ENCODE data around the gene GARIN3. TPM values are rescaled to one million over a fixed set of nuclear protein-coding genes. Genes with fewer than 3 reads are reported as not detected.

Gene GARIN3
- total and polyA plus RNA-seq, 2 donors (not counting 1 experiment from before 2014, with no cell fraction given) = not detected

GRCh38 chr5:157116483-157116954 lies 49.5 kb downstream of the GARIN3 start:
- H2AFZ ChIP-seq (ENCODE audit: low read length) = no peak overlapping the region
- no peak overlapping the region for H3K27ac ChIP-seq (ENCODE audit: insufficient read depth, low read length)
- no peaks in the 10 kb centered on the region for H3K27me3 ChIP-seq (ENCODE audit: control insufficient read depth, insufficient read depth, low read length)
- H3K79me2 ChIP-seq (ENCODE audit: control insufficient read depth, insufficient read depth, low read length) = no peaks in the 10 kb centered on the region
- no peak for TF ChIP-seq CTCF (conservative IDR thresholded peaks at IDR 0.05 in 1 of 2, IDR thresholded peaks at IDR 0.05 in 1 of 2; ENCODE audit: low read depth in 1 of 2, low read length in 2 of 2)
- no peak for TF ChIP-seq EZH2 (IDR thresholded peaks at IDR 0.05; ENCODE audit: low read length, missing control alignments)
- H3K4me2 ChIP-seq (ENCODE audit: extremely low read depth, insufficient read depth, low read length) = no peak overlapping the region
- H3K9me3 ChIP-seq (ENCODE audit: control insufficient read depth, insufficient read depth, low read depth, low read length) = no peaks in the 10 kb centered on the region
- H3K36me3 ChIP-seq (ENCODE audit: control insufficient read depth, insufficient read depth, low read length) = no peaks in the 10 kb centered on the region
- H3K4me1 ChIP-seq (ENCODE audit: control insufficient read depth, extremely low read depth, insufficient read depth, low read length) = peaks cover 2% of the 10 kb centered on the region
- DNase-seq (ENCODE audit: low read depth in 2 of 2) = no peak
- no peak overlapping the region for H3K9ac ChIP-seq (ENCODE audit: insufficient read depth, low read length)
- no peak overlapping the region for H3K4me3 ChIP-seq (replicated peaks in 1 of 4; ENCODE audit: control extremely low read depth in 1 of 4, insufficient read depth in 1 of 4, low read depth in 3 of 4, low read length in 4 of 4)
- H4K20me1 ChIP-seq (ENCODE audit: control insufficient read depth, extremely low read depth, insufficient read depth, low read length) = no peaks in the 10 kb centered on the region

DNA sequence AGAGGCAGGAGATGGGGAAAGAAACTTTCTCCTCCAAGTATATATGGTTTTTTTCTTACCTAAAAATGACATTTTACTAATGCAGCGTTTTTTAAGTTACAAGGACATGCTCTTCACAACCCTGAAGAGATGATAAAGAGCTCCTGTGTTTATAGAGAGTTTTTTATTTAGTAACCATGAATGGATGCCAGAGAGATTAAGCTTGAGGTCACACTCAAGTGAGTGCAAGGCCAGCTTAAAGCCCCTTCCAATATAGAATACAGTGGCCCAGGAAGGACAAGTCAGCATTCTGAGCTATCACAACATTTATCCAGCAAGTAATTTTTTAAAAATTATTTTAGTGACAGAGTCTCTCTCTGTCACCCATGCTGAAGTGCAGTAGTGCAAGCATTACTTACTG lies 50.6 kb downstream of the GARIN3 start:
- TF ChIP-seq EZH2 (IDR thresholded peaks at IDR 0.05; ENCODE audit: low read length, missing control alignments) = no peak
- TF ChIP-seq CTCF (conservative IDR thresholded peaks at IDR 0.05 in 1 of 2, IDR thresholded peaks at IDR 0.05 in 1 of 2; ENCODE audit: low read depth in 1 of 2, low read length in 2 of 2) = no peak
- H3K4me2 ChIP-seq (ENCODE audit: extremely low read depth, insufficient read depth, low read length) = no peak overlapping the region

DNA sequence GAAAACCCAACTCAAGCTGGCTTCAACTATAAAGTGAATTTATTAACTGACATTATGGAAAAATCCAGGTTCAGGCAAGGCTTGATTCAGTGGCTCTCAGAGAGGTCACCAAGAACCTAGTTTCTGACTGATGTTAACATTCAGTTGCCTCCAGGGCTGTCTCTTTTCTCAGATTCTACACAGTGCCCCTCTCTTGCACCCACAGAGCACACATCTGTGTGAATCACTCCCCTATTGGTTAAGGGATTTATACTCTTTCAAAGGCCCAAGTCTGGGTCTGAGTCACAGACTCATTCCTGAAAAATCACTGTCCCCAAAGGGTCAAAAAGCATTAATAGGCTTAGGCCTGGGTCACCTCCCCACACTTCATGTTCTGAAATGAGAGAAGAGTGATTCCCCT lies 51.1 kb downstream of the GARIN3 start:
- DNase-seq (ENCODE audit: low read depth in 2 of 2) = no peak

More for the DNA sequence above, 50.6 kb downstream of the GARIN3 start:
- Histone ChIP-seq H3K4me3 (replicated peaks in 1 of 4; ENCODE audit: control extremely low read depth in 1 of 4, insufficient read depth in 1 of 4, low read depth in 3 of 4, low read length in 4 of 4) (no peak overlapping the region), H2AFZ (ENCODE audit: low read length) (no peak overlapping the region), H3K36me3 (ENCODE audit: control insufficient read depth, insufficient read depth, low read length) (no peaks in the 10 kb centered on the region), H3K4me1 (ENCODE audit: control insufficient read depth, extremely low read depth, insufficient read depth, low read length) (peaks cover 2% of the 10 kb centered on the region), H3K27ac (ENCODE audit: insufficient read depth, low read length) (no peak overlapping the region), H4K20me1 (ENCODE audit: control insufficient read depth, extremely low read depth, insufficient read depth, low read length) (no peaks in the 10 kb centered on the region), H3K9me3 (ENCODE audit: control insufficient read depth, insufficient read depth, low read depth, low read length) (no peaks in the 10 kb centered on the region), H3K27me3 (ENCODE audit: control insufficient read depth, insufficient read depth, low read length) (no peaks in the 10 kb centered on the region), H3K79me2 (ENCODE audit: control insufficient read depth, insufficient read depth, low read length) (no peaks in the 10 kb centered on the region), H3K9ac (ENCODE audit: insufficient read depth, low read length) (no peak overlapping the region)
- no peak for DNase-seq (ENCODE audit: low read depth in 2 of 2)

More for the DNA sequence above, 51.1 kb downstream of the GARIN3 start:
- H3K9ac ChIP-seq (ENCODE audit: insufficient read depth, low read length) = no peak overlapping the region
- no peaks in the 10 kb centered on the region for H3K36me3 ChIP-seq (ENCODE audit: control insufficient read depth, insufficient read depth, low read length)
- no peak overlapping the region for H2AFZ ChIP-seq (ENCODE audit: low read length)
- peaks cover 2% of the 10 kb centered on the region for H3K4me1 ChIP-seq (ENCODE audit: control insufficient read depth, extremely low read depth, insufficient read depth, low read length)
- no peaks in the 10 kb centered on the region for H3K27me3 ChIP-seq (ENCODE audit: control insufficient read depth, insufficient read depth, low read length)
- no peaks in the 10 kb centered on the region for H3K79me2 ChIP-seq (ENCODE audit: control insufficient read depth, insufficient read depth, low read length)
- no peaks in the 10 kb centered on the region for H4K20me1 ChIP-seq (ENCODE audit: control insufficient read depth, extremely low read depth, insufficient read depth, low read length)
- TF ChIP-seq CTCF (conservative IDR thresholded peaks at IDR 0.05 in 1 of 2, IDR thresholded peaks at IDR 0.05 in 1 of 2; ENCODE audit: low read depth in 1 of 2, low read length in 2 of 2) = no peak
- no peak for TF ChIP-seq EZH2 (IDR thresholded peaks at IDR 0.05; ENCODE audit: low read length, missing control alignments)
- H3K9me3 ChIP-seq (ENCODE audit: control insufficient read depth, insufficient read depth, low read depth, low read length) = no peaks in the 10 kb centered on the region
- no peak overlapping the region for H3K4me3 ChIP-seq (replicated peaks in 1 of 4; ENCODE audit: control extremely low read depth in 1 of 4, insufficient read depth in 1 of 4, low read depth in 3 of 4, low read length in 4 of 4)
- no peak overlapping the region for H3K4me2 ChIP-seq (ENCODE audit: extremely low read depth, insufficient read depth, low read length)
- no peak overlapping the region for H3K27ac ChIP-seq (ENCODE audit: insufficient read depth, low read length)

Measured in fibroblast of lung (primary cell).